Stimulated activated CD4-positive, alpha-beta T cell treated with anti-CD3 and anti-CD28 coated beads, Interleukin-15, amount 100 ng/mL, for 24 hours (primary cell): Measurements from ENCODE around the gene IGSF22.
A peak's percentile ranks its signal among the peaks of the same experiment; 100 is the strongest.
"Not testable (repeated sequence)": the region's sequence is repeated elsewhere in the genome, so short reads cannot be mapped to it uniquely, and the experiment has no call there.

ENCODE experiments used
- DNase-seq: peaks from one replicate; pipeline ENCODE4 v3.0.0-alpha.2; 2020

The IGSF22 gene

GRCh38 chr11:18681949-18682348 lies 44.0 kb downstream of the IGSF22 start:
- DNase-seq: not testable (repeated sequence)

- no peak for DNase-seq
Measured at GRCh38 chr11:18677560-18677959, 48.4 kb downstream of the IGSF22 start.

- no peak for DNase-seq
Measured at GRCh38 chr11:18676803-18677202, 49.2 kb downstream of the IGSF22 start.

DNA sequence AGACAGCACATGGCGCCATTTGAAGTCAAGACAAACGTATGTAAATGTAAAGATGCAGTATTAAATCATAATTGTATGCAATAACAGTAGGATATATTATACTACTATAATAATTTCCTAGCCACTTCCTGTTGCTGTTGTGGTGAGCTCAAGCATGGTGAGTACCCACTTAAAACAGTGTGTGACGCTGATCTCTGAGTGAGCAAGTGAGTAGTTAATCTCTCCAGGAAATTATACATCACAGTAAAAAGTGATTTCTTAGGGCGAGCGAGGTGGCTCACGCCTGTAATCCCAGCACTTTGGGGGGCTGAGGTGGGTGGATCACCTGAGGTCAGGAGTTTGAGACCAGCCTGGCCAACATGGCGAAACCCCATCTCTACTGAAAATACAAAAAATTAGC lies 53.8 kb downstream of the IGSF22 start:
- DNase-seq: peak; percentile 41

DNA sequence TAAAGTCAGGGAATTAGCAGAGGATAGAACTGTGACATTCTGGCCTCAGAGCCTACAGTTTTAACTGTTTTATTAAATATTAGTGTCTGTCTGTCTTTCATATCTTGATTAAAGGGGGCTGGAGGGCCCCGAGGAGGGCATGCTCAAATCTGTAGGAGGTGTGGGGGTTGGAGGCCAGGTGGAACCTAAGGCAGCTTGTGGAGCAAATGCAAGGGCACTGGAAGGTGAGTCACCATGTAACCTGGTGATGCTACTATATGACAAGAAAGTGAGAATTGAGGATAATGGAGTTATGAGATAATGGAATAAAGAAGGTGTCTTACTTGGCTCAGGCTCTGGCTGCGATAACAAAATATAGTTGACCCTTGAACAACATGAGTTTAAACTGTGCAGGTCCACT lies 54.7 kb downstream of the IGSF22 start:
- peak; percentile 28 for DNase-seq

DNA sequence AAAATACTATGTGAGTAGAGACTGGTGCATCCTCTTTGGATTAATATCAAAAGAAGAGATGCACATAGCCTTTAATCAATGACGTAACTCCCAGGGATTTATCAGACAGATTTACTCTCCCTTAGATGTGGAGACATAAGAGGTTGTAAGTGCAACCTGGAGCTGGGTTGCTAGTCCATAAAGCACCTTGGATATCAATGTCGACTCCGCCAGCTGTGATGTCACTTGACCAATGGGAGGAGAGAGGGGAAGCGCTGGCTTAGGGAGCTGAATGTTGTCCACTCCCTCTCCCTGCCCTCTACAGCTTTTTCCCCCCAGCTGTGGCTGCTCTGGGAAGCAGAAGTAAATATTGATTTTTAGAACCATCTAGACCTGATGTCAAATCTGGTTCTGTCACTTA lies 56.3 kb downstream of the IGSF22 start:
- DNase-seq: no peak

GRCh38 chr11:18669219-18669596 lies 56.8 kb downstream of the IGSF22 start:
- DNase-seq: peak; percentile 36

DNA sequence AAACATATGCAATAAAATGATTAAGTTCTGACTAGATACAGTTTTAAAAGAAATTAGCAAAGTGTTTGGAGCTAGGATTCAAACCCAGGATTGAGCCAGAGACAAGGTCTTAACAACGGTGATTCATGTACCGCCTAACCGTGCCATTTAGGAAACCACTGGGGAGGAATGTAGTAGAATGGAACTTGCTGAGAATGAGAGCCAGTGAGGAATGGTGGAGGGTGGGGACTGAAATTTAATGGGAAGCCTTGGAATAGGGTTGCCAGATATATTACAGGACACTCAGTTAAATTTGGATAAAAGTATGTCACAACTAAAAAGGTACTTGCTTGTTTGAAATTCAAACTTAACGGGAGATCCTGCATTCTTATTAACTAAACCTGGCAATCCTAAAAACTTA lies 57.9 kb downstream of the IGSF22 start:
- no peak for DNase-seq

GRCh38 chr11:18665353-18665872 lies 60.6 kb downstream of the IGSF22 start:
- not testable (repeated sequence) for DNase-seq

DNA sequence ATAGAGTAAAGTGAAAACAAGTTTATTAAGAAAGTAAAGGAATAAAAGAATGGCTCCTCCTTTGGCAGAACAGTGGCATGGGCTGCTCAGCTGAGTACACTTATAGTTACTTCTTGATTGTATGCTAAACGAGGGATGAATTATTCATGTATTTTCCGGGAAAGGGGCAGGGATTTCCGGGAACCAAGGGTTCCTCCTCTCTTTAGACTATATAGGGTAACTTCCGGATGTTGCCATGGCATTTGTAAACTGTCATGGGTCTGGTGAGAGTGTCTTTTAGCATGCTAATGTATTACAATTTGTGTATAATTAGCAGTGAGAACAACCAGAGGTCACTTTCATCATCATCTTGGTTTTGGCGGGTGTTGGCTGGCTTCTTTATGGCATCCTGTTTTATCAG lies 68.3 kb downstream of the IGSF22 start:
- DNase-seq: no peak
